GM19328 (cell line): ENCODE results near the gene PHYHD1.

Experiments
- ATAC-seq: cut with Tn5 transposase; IDR thresholded peaks from one replicate; pipeline ENCODE4 v1.9.1; 2021; ENCODE audit warnings: mild to moderate bottlenecking, moderate library complexity; ENCODE audit not compliant: unreplicated experiment

Gene PHYHD1

DNA sequence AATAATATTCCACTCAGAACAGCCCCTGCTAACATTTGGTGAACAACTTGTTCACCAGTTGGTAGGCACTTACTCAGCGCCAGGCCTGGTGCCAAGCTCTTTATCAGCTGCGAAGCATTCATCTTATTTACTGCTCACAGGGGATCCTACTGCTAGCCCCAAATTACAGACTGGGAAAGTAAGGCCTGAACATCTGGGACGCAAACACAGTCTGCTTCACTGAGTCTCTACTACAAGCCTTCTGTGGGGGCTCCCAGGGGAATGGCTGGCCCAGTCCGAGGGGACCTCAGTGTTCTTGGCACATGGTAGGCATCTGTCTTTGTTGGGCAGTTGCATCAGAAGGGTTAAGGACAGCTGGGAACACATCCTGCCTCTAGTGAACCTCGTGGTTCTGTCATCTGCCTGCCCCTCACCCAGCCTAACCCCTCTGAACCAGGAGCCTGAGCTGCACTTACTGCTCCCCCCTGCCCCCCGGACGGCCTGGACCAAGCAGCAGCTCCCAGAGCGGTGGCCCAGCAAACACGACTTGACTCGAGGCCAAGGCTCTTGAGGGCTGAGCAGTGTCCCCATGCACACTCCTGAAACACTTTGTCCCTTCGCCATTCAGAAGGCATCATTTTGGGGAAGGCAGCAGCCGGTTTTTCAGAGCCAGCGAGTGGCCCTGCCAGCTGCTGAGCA, at the start of gene PHYHD1:
PHYHD1 (plus strand) TSS at position 602 of the 678 bp plus-strand sequence. CDS start 1,342 bp downstream, outside the sequence.
- no peak for ATAC-seq

DNA sequence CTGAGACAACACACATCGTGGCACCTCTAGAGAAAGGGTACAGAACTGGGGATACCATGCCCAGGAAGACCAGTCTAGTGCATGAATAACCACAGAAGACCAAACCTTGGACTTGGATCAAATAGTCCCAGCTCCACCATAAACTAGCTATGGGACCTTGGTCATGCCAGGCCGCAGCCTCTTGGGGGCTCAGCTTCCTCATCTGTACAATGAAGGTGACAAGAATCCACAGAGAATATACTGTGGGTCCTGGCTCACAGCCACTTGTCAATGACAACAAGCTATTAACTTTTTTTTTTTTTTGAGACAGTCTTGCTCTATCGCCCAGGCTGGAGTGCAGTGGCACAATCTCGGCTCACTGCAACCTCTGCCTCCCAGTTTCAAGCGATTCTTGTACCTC, 42.9 kb upstream of the PHYHD1 start:
- no peak for ATAC-seq

DNA sequence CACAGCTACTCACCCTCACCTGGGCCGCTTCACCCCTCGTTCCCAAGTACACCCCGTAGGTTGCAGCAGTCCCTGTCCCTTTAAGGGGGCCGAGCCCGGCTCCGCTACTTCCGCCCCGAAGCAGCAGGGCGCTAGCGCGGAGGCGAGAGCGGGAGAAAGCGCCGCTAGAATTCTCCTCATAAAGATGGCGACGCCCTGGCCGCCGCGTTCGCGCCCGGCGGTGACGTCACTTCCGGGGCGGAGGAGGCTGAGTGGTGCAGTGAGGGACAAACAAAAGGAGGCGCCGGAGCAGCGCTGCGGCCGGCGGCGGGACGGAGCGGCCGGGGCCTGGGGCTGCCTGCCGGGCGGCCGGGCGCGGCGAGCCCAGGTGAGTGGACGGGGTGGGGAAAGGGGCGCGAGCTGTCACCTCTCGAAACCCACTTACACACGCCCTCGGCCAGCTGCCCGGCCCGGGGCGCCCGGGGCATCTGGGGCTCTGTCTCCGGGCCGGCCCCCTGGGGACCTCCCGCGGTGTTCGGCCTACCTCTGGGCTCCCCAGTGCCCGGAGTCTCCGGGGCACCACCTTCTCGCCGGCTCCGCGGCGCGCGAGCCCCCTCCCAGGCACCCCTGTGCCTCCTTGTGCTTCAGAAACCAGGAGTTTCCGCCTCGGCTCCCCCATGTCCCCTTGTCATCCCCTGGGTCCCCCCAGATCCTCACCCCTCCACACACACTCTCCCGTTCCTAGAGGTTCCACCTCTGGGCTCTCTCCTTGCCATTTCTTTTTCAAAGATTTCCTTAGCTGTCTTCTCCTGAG, 38.7 kb upstream of the PHYHD1 start, which contains the start of the genes KYAT1 and LRRC8A:
KYAT1 (minus strand) TSS at position 67 of the 793 bp plus-strand sequence. CDS start 36,545 bp downstream, outside the sequence.
LRRC8A (plus strand) TSS at position 250 of the 793 bp plus-strand sequence. CDS start 25,032 bp downstream, outside the sequence.
- peak; percentile 85 for ATAC-seq

DNA sequence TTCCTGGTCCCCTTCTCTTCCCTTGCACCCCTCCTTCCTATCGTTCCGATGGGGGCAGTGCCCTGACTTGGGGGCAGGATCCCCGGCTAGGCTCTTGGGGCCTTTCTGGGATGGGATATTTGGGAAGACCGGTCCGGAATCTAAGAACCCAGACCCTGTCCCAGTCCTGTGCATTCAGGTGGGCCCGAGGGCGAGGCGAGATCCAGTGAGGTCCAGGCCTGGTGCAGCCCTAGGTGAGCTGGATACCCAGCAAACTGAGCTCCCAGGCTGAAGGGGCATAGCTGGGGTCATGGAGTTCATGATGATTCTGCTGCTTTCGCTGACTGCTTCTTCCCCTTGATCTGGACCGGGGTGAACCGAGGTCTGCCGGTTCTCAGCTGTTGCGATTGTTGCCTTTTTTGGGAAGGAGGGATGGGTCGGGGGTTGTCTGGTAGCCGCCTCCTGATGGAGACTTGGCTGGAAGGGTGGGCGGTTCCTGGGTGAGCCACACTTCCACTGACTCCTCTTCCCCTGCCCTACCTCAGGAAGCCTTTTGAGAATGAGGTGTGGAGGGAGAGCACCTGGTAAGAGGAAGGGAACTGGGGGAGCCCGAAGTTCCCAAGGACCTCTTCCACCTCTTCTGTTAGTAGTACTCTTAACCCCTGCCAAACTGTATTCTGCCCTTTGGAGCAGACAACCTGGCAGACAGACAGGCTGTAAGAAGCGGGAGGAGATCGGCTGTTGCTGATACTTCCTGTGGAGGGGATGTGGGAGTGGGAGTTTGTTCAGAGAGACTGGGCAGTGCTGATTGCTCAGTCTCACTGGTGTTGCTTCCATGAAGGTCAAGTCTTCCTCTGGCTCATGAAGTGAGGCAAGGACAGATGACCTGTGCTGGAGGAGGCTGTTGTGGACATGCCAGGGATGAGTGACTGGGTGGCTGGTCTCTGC, 37.8 kb upstream of the PHYHD1 start:
- ATAC-seq, result peak; percentile 2

DNA sequence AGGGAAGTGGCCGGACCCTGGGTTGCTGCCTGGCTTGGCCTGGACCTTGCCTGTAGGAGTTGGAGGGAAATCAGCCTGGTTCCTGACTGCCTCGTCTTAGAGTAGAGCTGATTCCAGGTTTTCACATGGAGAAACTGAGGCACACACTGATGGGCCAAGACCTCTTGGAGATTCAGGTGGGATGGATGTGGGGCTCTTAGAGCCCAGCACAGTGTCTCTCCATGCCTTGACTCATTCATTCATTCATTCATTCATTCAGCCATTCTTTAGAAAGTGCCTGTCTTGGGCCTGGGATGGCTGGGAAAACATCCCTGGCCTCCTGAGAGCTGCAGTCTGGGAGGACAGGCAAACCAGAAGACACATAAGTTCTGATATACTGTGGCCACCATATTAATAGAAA, 36.6 kb upstream of the PHYHD1 start:
- no peak for ATAC-seq

DNA sequence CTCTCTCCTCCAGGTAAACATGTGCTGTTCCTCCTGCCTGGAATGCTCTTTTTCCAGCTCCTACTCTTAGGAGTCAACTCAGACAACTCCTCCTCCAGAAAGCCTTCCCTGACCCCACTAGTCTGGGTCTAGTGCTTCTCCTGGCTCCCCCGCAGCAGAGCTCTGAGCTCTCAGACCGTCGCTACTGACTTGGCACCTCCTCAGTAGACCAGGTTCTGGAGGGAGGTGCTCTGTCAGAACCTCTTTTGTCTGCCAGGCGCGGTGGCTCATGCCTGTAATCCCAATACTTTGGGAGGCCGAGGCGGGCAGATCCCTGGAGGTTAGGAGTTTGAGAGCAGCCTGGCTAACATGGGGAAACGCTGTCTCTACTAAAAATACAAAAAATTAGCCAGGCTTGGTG, 35.4 kb upstream of the PHYHD1 start:
- ATAC-seq, result no peak

DNA sequence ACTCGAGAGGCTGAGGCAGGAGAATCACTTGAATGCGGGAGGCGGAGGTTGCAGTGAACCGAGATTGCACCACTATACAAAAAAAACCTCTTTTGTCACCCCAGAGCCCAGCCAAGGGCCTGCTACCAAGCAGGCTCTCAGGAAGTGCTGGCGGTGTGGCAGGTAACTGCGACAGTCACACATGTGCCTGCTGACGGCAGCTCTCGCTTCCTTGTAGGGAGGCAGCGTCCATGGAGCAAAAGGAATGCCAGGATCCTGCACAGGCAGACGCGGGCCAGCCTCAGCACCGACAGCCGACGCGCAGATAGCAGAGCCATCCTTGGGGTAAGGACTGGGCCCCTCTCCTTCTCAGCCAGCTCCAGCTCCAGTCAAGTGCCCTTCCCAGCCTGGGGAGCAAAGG, 35.0 kb upstream of the PHYHD1 start:
- ATAC-seq, result no peak

DNA sequence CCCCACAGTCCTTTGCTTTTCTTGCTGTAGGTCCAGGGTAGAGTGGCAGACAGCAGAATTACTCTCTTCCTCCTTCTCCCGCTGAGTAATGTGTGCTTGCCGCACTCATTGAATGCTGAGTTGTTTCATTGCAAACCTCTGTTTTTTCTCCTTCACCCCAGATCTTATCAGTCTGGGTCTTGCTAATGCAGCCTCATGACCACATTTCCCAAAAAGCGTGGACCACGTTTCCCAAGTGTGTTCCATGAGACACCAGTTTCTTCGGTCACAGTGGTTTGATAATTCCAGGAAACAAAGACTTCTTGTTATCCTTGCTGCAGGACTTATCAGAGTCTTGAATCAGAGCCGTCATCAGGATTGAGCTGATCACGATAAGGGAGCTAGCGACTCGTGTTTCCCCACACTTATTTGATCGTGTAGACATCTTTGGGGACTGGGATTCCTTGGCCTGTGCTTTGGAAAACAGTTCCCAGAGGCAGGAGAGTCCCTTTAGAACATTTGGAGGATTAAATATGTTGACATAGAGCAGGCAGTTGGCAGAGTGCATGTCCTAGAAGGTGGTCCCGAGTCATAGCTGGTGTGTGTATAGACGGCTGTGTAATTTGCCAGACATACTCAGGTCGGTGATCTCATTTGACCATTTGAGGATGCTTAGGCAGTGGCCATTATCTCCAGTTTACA, 34.4 kb upstream of the PHYHD1 start:
- no peak for ATAC-seq

DNA sequence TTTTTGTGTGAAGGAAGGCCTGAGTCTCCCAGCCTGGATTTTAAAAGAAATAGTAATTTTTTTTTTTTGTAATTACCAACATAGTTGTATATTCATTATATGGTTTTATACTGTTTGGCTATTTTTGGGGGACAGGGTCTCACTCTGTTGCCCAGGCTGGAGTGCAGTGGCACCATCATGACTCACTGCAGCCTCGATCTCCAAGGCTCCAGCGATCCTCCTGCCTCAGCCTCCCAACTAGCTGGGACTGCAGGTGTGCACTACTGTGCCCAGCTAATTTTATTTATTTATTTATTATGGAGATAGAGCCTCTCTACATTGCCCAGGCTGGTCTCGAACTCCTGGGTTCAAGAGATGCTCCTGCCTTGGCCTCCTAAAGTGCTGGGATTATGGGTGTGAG, 33.7 kb upstream of the PHYHD1 start:
- ATAC-seq, result no peak

DNA sequence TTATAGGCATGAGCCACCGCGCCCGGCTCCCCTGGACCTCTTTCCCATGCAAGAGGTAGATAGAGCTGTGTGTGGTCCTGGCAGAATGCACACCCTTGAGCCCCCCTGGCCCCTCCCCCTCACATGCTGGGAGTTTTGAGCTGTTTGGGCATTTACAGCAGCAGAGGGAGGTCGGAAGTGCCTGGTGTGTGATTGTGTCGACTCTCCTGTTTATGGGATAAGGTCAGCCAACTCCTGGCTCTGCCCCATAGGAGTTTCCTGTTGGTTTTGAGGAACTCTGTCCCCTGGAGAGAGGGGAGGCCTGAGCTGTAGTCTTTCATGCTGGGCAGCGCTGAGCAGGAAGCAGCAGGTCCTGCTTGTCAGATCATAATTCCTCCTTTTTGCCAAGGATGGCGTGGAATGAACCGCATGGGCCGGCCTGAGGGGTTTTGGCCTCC, 32.9 kb upstream of the PHYHD1 start:
- ATAC-seq, result no peak

DNA sequence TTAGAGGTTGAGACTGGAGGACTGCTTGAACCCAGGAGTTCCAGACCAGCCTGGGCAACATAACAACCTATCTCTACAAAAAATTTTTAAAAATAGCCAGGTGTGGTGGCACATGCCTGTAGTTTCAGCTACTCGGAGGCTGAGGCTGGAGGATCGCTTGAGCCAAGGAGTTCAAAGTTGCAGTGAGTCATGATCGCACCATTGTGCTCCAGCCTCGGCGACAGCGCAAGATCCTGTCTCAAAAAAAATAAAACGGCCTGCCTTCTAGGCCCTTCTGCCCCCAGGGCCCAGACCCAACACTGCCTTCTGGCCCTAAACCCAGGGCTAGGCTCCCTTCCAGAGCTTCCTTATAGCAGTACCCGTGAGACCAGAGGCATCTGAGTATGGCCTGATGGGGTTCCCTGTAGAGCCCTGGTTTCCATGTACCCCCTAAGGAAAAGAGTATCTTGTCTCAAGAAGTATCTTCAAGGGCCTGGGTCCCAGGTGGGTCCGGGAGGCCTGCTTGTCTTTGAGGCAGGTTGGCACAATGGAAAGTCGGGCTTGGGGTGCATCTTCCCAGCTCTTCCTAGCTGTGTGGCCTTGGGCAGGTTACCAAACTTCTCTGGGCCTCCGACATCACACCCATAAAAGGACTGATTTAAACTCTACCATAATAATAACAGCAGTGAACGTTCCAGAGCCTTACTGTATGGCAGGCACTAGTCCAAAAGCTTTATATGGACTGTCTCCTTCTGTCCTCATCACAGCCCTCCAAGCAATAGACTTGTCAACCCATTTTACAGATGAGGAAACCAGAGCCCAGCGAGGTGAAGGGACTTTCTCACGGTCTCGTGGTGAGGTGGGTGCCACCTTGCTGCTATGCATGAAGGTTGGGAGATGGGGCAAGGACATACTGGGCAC, 29.2 kb upstream of the PHYHD1 start:
- no peak for ATAC-seq

DNA sequence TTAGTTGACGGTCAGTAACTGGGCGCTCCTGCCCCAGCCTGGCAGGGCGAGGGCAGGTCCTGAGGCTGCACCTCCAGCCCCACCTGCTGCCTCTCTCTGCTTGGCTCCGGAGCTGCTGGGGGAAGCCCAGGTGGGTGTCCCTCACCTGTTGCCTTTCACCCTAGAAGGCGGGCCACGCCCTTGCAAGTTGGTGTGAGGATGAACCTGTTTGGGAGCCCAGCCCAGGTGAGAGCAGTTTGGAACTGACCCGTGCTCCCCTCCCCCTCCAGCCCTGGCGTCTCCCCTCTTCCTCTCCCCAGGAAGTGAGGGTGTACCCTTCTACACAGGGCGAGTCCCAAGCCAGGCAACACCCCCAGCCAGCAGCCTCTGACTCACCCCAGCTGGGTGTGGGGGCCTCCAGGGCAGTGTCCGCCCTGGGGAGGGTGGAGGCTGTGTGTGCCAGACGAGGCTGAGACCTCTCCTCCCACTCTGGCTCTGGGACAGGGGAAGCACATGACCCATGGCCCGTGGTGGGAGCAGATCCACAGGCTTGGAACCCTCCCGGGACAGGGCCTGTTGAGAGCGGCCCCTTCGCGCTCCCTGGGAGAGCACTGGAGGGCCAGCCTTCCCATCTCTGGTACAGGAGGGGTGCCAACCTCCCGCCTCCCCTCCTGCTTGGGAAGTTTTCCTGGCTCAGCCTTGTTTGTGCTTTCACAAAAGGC, 28.4 kb upstream of the PHYHD1 start:
- ATAC-seq, result no peak

DNA sequence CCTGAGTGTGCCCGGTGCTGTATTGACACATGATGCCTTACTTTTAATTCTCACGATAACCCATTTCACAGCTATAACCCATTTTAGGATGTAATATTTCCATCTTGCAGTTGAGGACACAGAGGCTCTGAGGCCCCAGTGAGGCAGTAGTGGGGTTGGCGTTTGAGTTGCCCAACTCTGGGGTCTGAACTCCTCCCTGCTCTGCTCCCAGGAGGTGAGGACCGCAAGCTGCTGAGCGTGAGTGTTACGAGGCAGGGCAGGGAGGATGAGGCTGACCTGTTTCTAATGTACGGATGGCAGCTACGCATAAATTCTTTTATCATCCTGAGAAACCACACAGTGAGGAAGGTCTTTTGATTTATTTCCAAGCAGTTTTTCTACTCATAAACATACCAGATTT, 27.4 kb upstream of the PHYHD1 start:
- ATAC-seq, result no peak

DNA sequence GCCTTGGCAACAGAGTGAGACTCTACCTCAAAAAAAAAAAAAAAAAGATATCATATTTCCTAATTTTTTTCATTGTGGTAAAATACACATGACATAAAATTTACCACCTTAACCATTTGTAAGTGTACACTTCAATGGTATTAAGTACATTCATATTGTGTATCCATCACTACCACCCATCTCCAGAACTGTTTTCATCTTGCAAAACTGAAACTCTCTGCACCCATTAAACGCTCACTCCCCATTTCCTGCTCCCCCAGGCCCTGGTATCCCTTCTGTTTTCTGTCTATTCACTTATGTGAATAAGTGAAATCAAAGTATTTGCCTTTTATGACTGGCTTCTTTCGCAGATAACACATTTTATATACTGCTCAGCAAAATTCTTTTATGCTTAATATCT, 26.0 kb upstream of the PHYHD1 start:
- no peak for ATAC-seq

DNA sequence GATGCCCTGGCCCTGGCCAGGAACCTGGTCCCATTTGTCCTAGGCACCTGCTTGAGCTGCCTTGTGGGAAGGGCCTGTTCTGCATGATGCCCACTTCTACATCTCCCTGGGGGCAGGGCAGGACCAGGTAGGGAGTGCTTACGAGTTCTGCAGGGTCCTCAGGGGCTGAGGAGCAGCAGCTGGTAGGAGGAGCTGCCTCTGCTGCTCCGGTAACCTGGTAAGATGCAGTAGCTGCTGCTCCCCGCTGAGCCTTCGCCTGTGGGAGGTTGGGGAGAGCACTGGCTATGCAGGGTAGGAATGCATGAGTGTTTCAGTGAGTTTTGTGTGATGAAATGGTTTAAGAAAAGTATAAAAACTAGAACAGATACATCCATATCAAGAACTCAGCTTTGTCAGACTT, 25.2 kb upstream of the PHYHD1 start:
- ATAC-seq, result no peak

DNA sequence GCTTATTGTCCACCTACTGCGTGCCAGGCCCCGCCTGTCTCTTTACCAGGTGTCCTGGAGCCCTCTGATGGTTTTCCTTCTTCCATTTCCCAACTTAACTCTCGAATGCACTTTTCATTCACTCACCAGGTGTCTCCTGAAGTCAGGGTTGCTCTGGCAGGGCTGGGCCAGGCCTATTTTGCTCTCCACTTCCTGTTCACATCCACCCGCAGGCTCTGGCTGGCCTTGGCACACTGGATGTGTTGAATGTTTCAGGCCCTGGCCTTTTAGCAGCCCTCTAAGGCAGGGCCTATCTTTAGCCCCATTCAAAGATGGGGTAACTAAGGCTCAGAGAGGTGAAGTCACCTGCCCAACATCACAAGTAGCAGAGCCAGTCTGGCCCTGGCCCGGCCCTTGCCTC, 22.4 kb upstream of the PHYHD1 start:
- no peak for ATAC-seq

DNA sequence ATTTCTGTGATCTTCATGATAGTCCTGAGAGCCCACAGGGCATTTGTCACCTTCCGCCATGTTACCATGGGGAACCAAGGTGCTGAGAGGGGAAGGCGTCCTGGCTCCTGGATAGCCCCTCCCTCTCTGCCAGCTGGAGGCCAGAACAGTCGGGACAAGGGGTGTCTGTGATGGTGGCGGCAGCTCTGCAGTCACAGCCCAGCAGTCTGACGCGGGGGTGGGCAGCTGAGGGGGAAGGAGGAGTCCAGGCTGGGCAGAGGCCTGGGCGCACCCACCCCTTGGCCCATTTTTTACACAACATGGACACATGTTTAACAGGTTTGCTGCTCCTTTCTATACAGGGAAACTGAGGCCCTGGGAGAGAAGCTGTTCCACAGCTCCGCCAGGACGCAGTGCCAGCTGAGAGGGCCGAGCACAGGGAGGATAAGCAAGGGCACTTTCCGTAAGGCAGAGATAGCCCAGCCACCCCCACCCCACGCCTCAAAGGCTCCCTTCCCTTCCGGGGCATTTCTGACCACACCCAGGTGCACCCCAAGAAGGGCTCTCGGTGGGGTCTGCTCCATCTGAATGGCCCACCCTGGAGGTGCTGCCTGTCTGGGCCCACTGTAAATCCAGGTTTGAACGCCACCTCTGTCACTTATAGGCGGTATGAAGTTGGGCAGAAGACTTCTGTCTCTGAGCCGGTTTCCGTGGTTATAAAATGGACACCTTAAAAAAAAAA, 21.8 kb upstream of the PHYHD1 start:
- ATAC-seq, result no peak
